ENCODE measurements around the gene F10. TPM values are rescaled to one million over a fixed set of nuclear protein-coding genes. Genes with fewer than 3 reads are reported as not detected.

The F10 gene
- total and polyA plus RNA-seq, 9 of the 15 experiments (the other 6 are each of a cell fraction or from before 2014, with no cell fraction given) = 0.04 to 0.09 (median 0.07) TPM; not detected in 5

DNA sequence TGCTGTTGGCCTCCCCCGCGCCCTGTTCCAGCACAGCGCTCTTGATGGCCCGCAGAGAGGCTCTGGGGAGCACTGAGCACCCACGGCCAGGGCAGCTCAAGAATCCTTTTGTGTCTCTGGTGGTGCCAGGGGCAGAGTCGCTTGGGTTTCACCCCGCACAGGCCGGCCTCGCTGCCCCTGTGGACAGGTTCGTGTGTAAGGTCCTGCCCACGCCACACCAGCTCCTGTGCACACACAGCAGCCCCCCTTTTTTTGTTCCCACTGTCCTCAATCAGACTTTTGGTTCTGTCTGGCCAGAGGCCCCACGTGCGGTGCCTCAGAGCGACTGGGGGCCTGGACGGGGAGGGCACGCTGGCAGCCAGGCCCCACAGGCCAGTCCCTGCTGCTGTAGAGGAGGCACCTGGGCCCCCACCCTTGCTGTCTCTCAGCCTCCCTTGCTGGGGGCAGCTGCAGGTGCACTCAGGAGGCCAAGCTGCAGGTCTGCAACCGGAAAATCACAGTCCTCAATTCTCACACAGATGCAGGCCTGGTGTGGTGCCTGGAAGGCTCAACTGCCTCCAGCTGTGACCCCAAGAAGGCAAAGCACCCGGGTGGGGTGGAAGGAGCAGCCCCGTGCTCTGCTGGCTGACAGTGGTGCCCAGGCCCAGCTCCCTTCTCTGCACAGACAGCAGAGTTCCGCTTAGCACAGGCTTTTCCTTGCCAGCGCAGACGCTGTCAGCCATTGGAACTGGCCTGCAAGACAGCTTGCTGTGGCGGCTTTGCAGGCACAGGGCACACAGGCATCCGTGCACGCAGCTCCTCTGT, 29.6 kb upstream of the F10 start:
- BruUV-seq (replicated peaks) = no TSS peak
- peaks cover 0 to 16% of the 10 kb centered on the region in 2 experiments; a peak in 2 of 5 replicates for H3K4me1 ChIP-seq (replicated peaks in 1 of 2; ENCODE audit: control insufficient read depth in 2 of 2, insufficient read depth in 2 of 2, low read length in 2 of 2)
- H3K36me3 ChIP-seq (ENCODE audit: control insufficient read depth, insufficient read depth, low read length) = no peaks in the 10 kb centered on the region
- ChIA-PET POLR2A (interaction anchor here (0.8 kb wide), 1 partner anchor 12 kb away, joined by 3 read pairs; the partner anchor contains the start of gene F7), CTCF (ENCODE audit: low intra/inter-chr PET ratio) (no interaction called here)
- intact Hi-C loops (cut with micrococcal nuclease) (no loop called here), in situ Hi-C loops (cut with MboI) (no loop called here)
- no peak overlapping the region for H3K27ac ChIP-seq (ENCODE audit: extremely low read depth, low read depth, low read length)
- H3K79me2 ChIP-seq (ENCODE audit: control insufficient read depth, insufficient read depth, low read length) = no peaks in the 10 kb centered on the region
- H3K27me3 ChIP-seq (ENCODE audit: control insufficient read depth in 2 of 2, insufficient read depth in 2 of 2, low read length in 2 of 2) = peaks cover 44 to 94% of the 10 kb centered on the region in 2 experiments
- no peak overlapping the region for H3K4me2 ChIP-seq (ENCODE audit: insufficient read depth, low read length)
- no peak overlapping the region for H3K9ac ChIP-seq (ENCODE audit: insufficient read depth in 1 of 2, low read depth in 2 of 2, low read length in 2 of 2)
- no peak overlapping the region for H2AFZ ChIP-seq (ENCODE audit: low read depth, low read length)
- H3K4me3 ChIP-seq = no peak overlapping the region
- H4K20me1 ChIP-seq (replicated peaks; ENCODE audit: control insufficient read depth, insufficient read depth, low read length) = no peaks in the 10 kb centered on the region; the same call in 1 of the 2 replicates
- DNase-seq (ENCODE audit: extremely low read depth in 1 of 4, low spot score in 3 of 4) = no peak
- TF ChIP-seq YBX1 (IDR thresholded peaks at IDR 0.05) (no peak), ZFPM2 (CRISPR knock-in tag; IDR thresholded peaks at IDR 0.05) (no peak)
- ATAC-seq = no peak
- FAIRE-seq = no peak
- H3K9me3 ChIP-seq (replicated peaks; ENCODE audit: control insufficient read depth, insufficient read depth, low read depth, low read length) = no peaks in the 10 kb centered on the region
- WGBS (ENCODE audit: insufficient coverage, low coverage, missing lambda C conversion rate) = 3% methylated on average over 21 of the region's 25 CpGs
- no peaks in the 10 kb centered on the region for H3K9me1 ChIP-seq (ENCODE audit: control insufficient read depth, insufficient read depth, low read length)

- Histone ChIP-seq H3K4me3 (no peak overlapping the region), H2AFZ (ENCODE audit: low read depth, low read length) (no peak overlapping the region), H3K9me1 (ENCODE audit: control insufficient read depth, insufficient read depth, low read length) (no peaks in the 10 kb centered on the region), H3K9ac (ENCODE audit: insufficient read depth in 1 of 2, low read depth in 2 of 2, low read length in 2 of 2) (no peak overlapping the region; a peak in 1 of 4 replicates), H3K27me3 (ENCODE audit: control insufficient read depth in 2 of 2, insufficient read depth in 2 of 2, low read length in 2 of 2) (peaks cover 46 to 94% of the 10 kb centered on the region in 2 experiments), H3K9me3 (replicated peaks; ENCODE audit: control insufficient read depth, insufficient read depth, low read depth, low read length) (no peaks in the 10 kb centered on the region), H4K20me1 (replicated peaks; ENCODE audit: control insufficient read depth, insufficient read depth, low read length) (no peaks in the 10 kb centered on the region; the same call in 1 of the 2 replicates), H3K79me2 (ENCODE audit: control insufficient read depth, insufficient read depth, low read length) (no peaks in the 10 kb centered on the region), H3K27ac (ENCODE audit: extremely low read depth, low read depth, low read length) (no peak overlapping the region), H3K4me1 (replicated peaks in 1 of 2; ENCODE audit: control insufficient read depth in 2 of 2, insufficient read depth in 2 of 2, low read length in 2 of 2) (peaks cover 0 to 12% of the 10 kb centered on the region in 2 experiments; a peak in 2 of 5 replicates), H3K4me2 (ENCODE audit: insufficient read depth, low read length) (no peak overlapping the region), H3K36me3 (ENCODE audit: control insufficient read depth, insufficient read depth, low read length) (no peaks in the 10 kb centered on the region)
- in situ Hi-C loops (cut with MboI) = no loop called here
- no peak for FAIRE-seq
- no peak for ATAC-seq
- no peak for DNase-seq (ENCODE audit: extremely low read depth in 1 of 4, low spot score in 3 of 4)
- intact Hi-C loops (cut with micrococcal nuclease) = no loop called here
- ChIA-PET CTCF (ENCODE audit: low intra/inter-chr PET ratio) (no interaction called here), POLR2A (interaction anchor here (0.8 kb wide), 1 partner anchor 11 kb away, joined by 3 read pairs; the partner anchor contains the start of gene F7)
- 1% methylated on average over 23 of the region's 29 CpGs for WGBS (ENCODE audit: insufficient coverage, low coverage, missing lambda C conversion rate)
- no TSS peak for BruUV-seq (replicated peaks)
- TF ChIP-seq BACH1 (tag; IDR thresholded peaks at IDR 0.05) = no peak
- no peak for TF ChIP-seq FUS (optimal IDR thresholded peaks at IDR 0.05; ENCODE audit: low read depth, low read length)
- no peak for TF ChIP-seq MEF2A (IDR thresholded peaks at IDR 0.05; ENCODE audit: control insufficient read depth, low read depth, low read length)
- no peak for TF ChIP-seq DMBX1 (CRISPR knock-in tag; IDR thresholded peaks at IDR 0.05; ENCODE audit: borderline replicate concordance)
- no peak for TF ChIP-seq ZKSCAN8 (CRISPR knock-in tag; IDR thresholded peaks at IDR 0.05)
- no peak for TF ChIP-seq HDGF (IDR thresholded peaks at IDR 0.05)
- no peak for TF ChIP-seq HOXB6 (CRISPR knock-in tag; IDR thresholded peaks at IDR 0.05; ENCODE audit: borderline replicate concordance)
- TF ChIP-seq, protein P1, sequence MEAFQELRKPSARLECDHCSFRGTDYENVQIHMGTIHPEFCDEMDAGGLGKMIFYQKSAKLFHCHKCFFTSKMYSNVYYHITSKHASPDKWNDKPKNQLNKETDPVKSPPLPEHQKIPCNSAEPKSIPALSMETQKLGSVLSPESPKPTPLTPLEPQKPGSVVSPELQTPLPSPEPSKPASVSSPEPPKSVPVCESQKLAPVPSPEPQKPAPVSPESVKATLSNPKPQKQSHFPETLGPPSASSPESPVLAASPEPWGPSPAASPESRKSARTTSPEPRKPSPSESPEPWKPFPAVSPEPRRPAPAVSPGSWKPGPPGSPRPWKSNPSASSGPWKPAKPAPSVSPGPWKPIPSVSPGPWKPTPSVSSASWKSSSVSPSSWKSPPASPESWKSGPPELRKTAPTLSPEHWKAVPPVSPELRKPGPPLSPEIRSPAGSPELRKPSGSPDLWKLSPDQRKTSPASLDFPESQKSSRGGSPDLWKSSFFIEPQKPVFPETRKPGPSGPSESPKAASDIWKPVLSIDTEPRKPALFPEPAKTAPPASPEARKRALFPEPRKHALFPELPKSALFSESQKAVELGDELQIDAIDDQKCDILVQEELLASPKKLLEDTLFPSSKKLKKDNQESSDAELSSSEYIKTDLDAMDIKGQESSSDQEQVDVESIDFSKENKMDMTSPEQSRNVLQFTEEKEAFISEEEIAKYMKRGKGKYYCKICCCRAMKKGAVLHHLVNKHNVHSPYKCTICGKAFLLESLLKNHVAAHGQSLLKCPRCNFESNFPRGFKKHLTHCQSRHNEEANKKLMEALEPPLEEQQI (IDR thresholded peaks at IDR 0.05) = no peak
Observed at GRCh38 chr13:113093580-113094409, 28.8 kb upstream of the F10 start.

All from K562 (cell line).